Activated CD4-positive, alpha-beta T cell treated with anti-CD3 and anti-CD28 coated beads, Interleukin-2, amount 50 U/mL, for 24 hours (primary cell): ENCODE data around the gene NDUFA5.
"Not testable (repeated sequence)": the region's sequence is repeated elsewhere in the genome, so short reads cannot be mapped to it uniquely, and the experiment has no call there.

Experiments used
- DNase-seq, 2 donors: peaks; one replicate each; pipeline ENCODE4 v3.0.0-alpha.2; 2020; ENCODE audit warnings: low read depth in 1 of 2, low spot score in 1 of 2

Gene NDUFA5

DNA sequence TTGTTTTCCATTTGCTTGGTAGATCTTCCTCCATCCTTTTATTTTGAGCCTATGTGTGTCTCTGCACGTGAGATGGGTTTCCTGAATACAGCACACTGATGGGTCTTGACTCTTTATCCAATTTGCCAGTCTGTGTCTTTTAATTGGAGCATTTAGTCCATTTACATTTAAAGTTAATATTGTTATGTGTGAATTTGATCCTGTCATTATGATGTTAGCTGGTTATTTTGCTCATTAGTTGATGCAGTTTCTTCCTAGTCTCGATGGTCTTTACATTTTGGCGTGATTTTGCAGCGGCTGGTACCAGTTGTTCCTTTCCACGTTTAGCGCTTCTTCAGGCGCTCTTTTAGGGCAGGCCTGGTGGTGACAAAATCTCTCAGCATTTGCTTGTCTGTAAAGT lies 31.1 kb downstream of the NDUFA5 start:
- not testable (repeated sequence) for DNase-seq

DNA sequence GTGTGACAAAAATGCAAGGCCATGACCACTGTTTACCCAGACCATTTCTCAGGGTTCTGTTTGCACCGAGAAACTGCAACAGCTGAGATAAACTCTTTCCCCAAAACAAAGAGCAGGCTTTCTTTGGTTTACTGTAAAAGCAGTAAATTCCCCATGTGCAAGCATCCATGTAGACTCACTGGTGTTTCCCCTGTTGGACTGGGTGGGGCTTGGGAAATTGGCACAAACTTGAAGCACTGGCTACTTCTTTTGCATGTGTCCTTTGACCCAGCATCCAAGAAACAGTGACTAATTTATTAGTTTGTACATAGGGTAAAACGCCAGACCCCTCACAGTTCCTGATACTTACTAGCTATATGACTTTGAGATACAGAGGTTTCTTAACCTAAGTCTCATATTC lies 35.6 kb downstream of the NDUFA5 start:
- DNase-seq = no peak

DNA sequence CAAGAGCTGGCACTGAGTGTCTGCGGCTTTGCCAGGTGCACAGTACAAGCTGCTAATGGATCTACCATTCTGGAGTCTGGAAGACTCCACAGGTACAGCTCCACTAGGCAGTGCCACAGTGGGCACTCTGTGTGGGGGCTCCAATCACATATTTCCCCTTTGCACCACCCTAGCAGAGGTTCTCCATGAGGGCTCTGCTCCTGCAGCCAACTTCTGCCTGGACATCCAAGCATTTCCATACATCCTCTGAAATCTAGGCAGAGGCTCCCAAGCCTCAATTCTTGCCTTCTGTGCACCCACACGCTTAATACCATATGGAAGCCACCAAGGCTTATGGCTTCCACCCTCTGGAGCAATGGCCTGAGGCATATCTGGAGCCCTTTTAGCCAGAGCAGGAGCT lies 52.4 kb downstream of the NDUFA5 start:
- no peak for DNase-seq

DNA sequence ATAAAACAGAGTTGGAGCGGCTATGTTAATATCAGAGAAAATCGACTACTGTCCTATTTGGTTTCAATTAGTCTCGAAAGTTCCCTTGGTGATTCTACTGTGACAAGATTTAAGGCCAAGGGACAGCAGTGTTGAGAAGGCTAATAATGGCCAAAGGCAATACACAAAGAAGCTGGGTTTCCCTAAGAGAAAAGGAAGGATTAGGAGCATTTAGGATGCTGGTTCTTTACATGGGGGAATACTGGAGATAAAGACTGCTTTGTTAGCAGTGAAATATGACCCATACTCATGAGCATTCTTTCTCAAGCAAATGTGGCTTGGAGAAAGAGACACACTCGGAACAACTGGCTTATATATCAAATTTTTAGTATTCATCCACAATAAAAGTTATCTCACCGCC lies 55.4 kb downstream of the NDUFA5 start:
- DNase-seq = no peak

DNA sequence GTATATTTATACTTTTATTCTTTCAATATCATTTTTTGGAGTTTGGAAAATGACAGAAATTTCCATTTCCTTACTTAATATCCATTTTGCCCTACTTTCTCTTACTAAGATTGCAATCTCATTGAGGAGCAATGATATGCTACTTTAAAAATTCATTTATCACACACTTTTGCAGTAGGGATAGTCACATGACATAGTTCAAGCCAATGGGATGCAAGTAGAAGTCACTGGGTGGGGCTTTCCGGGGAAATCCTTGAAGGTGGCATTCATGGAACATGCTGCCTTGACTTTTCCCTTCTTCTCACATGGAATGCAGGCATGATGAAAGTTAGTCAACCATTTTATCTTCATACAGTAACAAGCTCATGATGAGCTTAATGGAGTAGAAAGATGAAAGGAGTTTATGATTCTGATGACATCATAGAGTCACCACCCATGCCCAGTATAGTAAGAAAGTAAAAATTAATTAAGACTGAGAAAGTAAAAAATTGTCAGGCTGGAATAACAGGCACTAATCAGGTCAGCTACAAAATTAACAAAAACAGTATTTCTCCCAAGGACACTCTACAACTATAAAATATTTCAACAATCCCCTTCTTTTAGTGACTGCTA lies 56.6 kb downstream of the NDUFA5 start:
- DNase-seq = no peak

GRCh38 chr7:123499211-123499970 lies 58.2 kb downstream of the NDUFA5 start:
- DNase-seq = no peak

DNA sequence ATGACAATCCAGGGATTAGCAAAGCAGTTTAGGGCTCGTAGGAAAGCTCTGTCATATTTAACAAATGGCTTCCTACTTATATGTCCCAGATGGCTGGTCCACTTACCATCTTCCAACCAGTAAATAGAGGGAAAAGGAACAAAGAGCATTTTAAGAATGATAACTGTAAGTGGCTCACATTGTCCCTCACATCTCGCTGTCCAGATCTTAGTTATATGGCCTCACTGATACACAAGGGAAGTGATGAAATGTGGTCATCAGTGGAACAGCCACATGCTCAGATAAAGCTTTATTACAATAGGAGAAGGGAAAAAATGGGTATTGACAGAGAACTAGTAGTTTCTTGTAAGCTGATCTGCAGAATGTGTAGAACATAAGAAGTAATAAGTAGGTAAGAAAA lies 59.0 kb downstream of the NDUFA5 start:
- no peak for DNase-seq

DNA sequence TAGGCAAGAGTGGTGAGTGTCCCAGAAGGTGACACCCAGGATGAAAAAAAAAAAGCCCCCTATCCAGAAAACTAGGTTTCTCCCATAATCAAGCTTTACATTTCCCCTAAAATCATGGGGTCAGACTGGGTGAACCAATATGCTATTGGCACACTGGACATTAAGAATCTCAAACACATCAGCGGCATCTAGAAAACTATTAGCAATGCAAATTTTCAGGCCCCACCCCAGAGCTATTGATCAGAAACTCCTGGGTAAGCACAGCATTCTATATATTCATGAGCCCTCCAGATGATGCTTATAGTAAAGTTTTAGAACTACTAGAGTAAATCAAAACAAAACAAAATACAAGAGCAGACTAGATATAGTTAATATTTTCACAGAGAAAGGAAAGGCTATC lies 59.6 kb downstream of the NDUFA5 start:
- DNase-seq = no peak

DNA sequence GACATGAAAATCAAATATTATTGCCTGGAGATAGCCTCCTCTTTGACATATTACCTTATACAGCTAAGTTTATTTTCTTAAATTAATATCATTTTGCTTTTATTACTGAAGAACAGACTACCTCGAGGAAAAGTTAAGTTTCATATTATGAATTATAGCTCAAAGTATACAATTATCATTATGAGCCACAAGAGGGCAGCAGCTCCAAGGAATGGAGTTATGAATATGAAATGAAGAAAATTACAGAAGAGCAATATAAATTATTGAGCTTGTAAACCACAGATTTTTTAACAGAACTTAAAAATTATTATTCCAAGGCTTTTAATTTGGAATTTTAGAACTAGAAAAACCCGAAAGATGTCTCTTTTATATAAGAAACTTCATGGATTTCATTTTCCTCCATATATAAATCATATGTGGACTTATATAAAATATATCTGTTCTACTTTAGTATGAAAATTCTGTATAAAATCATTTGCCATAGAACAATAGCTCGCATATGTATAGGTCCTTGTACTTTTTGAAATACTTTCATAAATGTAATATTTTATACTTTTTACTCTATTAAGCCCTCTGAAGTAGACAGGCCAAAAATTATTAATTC lies 63.3 kb downstream of the NDUFA5 start:
- DNase-seq = peak in 1 of 2 donors; percentile 9

DNA sequence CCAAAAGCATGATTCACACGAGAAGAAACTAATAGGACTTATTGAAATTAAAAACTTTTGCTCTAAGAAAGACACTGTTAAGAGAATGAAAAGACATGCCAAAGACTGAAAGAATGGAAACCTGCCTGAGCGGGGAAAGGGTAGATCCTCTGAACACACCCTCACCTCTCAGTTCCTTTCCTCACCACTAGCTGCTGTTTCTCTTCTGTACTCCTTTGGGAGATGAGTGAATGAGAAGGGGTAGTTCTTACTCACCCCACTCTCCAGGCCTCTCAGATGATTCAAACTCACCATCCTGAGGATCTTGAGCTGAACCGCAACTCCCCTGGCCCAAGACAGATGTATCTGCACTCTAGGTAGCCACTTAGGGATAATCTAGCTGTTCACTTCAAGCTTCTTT lies 65.1 kb downstream of the NDUFA5 start:
- no peak for DNase-seq
